Measurements from ENCODE around the gene LRBA. TPM values are rescaled to one million over a fixed set of nuclear protein-coding genes. Genes with fewer than 3 reads are reported as not detected.

Gene LRBA
- total and polyA plus RNA-seq, 2 donors (not counting 1 experiment from before 2014, with no cell fraction given) = 16.4 to 36.7 TPM

GRCh38 chr4:150547154-150547838 lies 467.8 kb downstream of the LRBA start:
- no peak for DNase-seq (ENCODE audit: low read depth in 2 of 2)

GRCh38 chr4:150546286-150546685 lies 468.8 kb downstream of the LRBA start:
- no peak overlapping the region for H2AFZ ChIP-seq (ENCODE audit: low read length)
- no peaks in the 10 kb centered on the region for H3K27me3 ChIP-seq (ENCODE audit: control insufficient read depth, insufficient read depth, low read length)
- H3K9ac ChIP-seq (ENCODE audit: insufficient read depth, low read length) = no peak overlapping the region
- H4K20me1 ChIP-seq (ENCODE audit: control insufficient read depth, extremely low read depth, insufficient read depth, low read length) = no peaks in the 10 kb centered on the region
- TF ChIP-seq CTCF (conservative IDR thresholded peaks at IDR 0.05 in 1 of 2, IDR thresholded peaks at IDR 0.05 in 1 of 2; ENCODE audit: low read depth in 1 of 2, low read length in 2 of 2) (no peak), EZH2 (IDR thresholded peaks at IDR 0.05; ENCODE audit: low read length, missing control alignments) (no peak)
- no peaks in the 10 kb centered on the region for H3K9me3 ChIP-seq (ENCODE audit: control insufficient read depth, insufficient read depth, low read depth, low read length)
- no peaks in the 10 kb centered on the region for H3K4me1 ChIP-seq (ENCODE audit: control insufficient read depth, extremely low read depth, insufficient read depth, low read length)
- H3K4me2 ChIP-seq (ENCODE audit: extremely low read depth, insufficient read depth, low read length) = no peak overlapping the region
- H3K4me3 ChIP-seq (replicated peaks in 1 of 4; ENCODE audit: control extremely low read depth in 1 of 4, insufficient read depth in 1 of 4, low read depth in 3 of 4, low read length in 4 of 4) = no peak overlapping the region
- no peaks in the 10 kb centered on the region for H3K36me3 ChIP-seq (ENCODE audit: control insufficient read depth, insufficient read depth, low read length)
- no peak overlapping the region for H3K27ac ChIP-seq (ENCODE audit: insufficient read depth, low read length)
- no peaks in the 10 kb centered on the region for H3K79me2 ChIP-seq (ENCODE audit: control insufficient read depth, insufficient read depth, low read length)
- no peak for DNase-seq (ENCODE audit: low read depth in 2 of 2)

More at GRCh38 chr4:150547154-150547838, 467.8 kb downstream of the LRBA start:
- no peak for TF ChIP-seq EZH2 (IDR thresholded peaks at IDR 0.05; ENCODE audit: low read length, missing control alignments)
- no peak for TF ChIP-seq CTCF (conservative IDR thresholded peaks at IDR 0.05 in 1 of 2, IDR thresholded peaks at IDR 0.05 in 1 of 2; ENCODE audit: low read depth in 1 of 2, low read length in 2 of 2)
- H2AFZ ChIP-seq (ENCODE audit: low read length) = no peak overlapping the region
- no peak overlapping the region for H3K4me3 ChIP-seq (replicated peaks in 1 of 4; ENCODE audit: control extremely low read depth in 1 of 4, insufficient read depth in 1 of 4, low read depth in 3 of 4, low read length in 4 of 4)
- no peaks in the 10 kb centered on the region for H4K20me1 ChIP-seq (ENCODE audit: control insufficient read depth, extremely low read depth, insufficient read depth, low read length)
- H3K4me2 ChIP-seq (ENCODE audit: extremely low read depth, insufficient read depth, low read length) = no peak overlapping the region
- H3K79me2 ChIP-seq (ENCODE audit: control insufficient read depth, insufficient read depth, low read length) = no peaks in the 10 kb centered on the region
- no peak overlapping the region for H3K9ac ChIP-seq (ENCODE audit: insufficient read depth, low read length)
- H3K27ac ChIP-seq (ENCODE audit: insufficient read depth, low read length) = no peak overlapping the region
- H3K4me1 ChIP-seq (ENCODE audit: control insufficient read depth, extremely low read depth, insufficient read depth, low read length) = no peaks in the 10 kb centered on the region
- no peaks in the 10 kb centered on the region for H3K9me3 ChIP-seq (ENCODE audit: control insufficient read depth, insufficient read depth, low read depth, low read length)
- H3K27me3 ChIP-seq (ENCODE audit: control insufficient read depth, insufficient read depth, low read length) = no peaks in the 10 kb centered on the region
- H3K36me3 ChIP-seq (ENCODE audit: control insufficient read depth, insufficient read depth, low read length) = no peaks in the 10 kb centered on the region

GRCh38 chr4:150543042-150543441 lies 472.0 kb downstream of the LRBA start:
- Histone ChIP-seq H3K4me2 (ENCODE audit: extremely low read depth, insufficient read depth, low read length) (no peak overlapping the region), H3K4me3 (replicated peaks in 1 of 4; ENCODE audit: control extremely low read depth in 1 of 4, insufficient read depth in 1 of 4, low read depth in 3 of 4, low read length in 4 of 4) (no peak overlapping the region), H3K4me1 (ENCODE audit: control insufficient read depth, extremely low read depth, insufficient read depth, low read length) (no peaks in the 10 kb centered on the region), H3K9ac (ENCODE audit: insufficient read depth, low read length) (no peak overlapping the region), H3K27me3 (ENCODE audit: control insufficient read depth, insufficient read depth, low read length) (no peaks in the 10 kb centered on the region), H3K27ac (ENCODE audit: insufficient read depth, low read length) (no peak overlapping the region), H3K79me2 (ENCODE audit: control insufficient read depth, insufficient read depth, low read length) (no peaks in the 10 kb centered on the region), H2AFZ (ENCODE audit: low read length) (no peak overlapping the region), H3K36me3 (ENCODE audit: control insufficient read depth, insufficient read depth, low read length) (no peaks in the 10 kb centered on the region), H3K9me3 (ENCODE audit: control insufficient read depth, insufficient read depth, low read depth, low read length) (no peaks in the 10 kb centered on the region), H4K20me1 (ENCODE audit: control insufficient read depth, extremely low read depth, insufficient read depth, low read length) (no peaks in the 10 kb centered on the region)
- TF ChIP-seq CTCF (conservative IDR thresholded peaks at IDR 0.05 in 1 of 2, IDR thresholded peaks at IDR 0.05 in 1 of 2; ENCODE audit: low read depth in 1 of 2, low read length in 2 of 2) (no peak), EZH2 (IDR thresholded peaks at IDR 0.05; ENCODE audit: low read length, missing control alignments) (no peak)
- DNase-seq (ENCODE audit: low read depth in 2 of 2) = no peak

Data from fibroblast of lung (primary cell).